Stomach (tissue), 4 donors: ENCODE measurements around the gene RAVER2.

Source experiments
- POLR2AphosphoS5 ChIP-seq, 3 donors: sonication (generic); formaldehyde crosslinking; IDR thresholded peaks; one replicate each; pipeline ENCODE4 v1.6.1; 2016; ENCODE audit warnings: antibody characterized with exemption in 3 of 3
- TF ChIP-seq, protein P1 (sequence below), 7 experiments: fragments of 450-650 bp in 4 of 7; fragments of 200-600 bp in 3 of 7; sonication (generic) in 3 of 7; IDR thresholded peaks; one replicate each; pipeline ENCODE4 v1.5.1; 2016 to 2019; ENCODE audit warnings: antibody characterized with exemption in 7 of 7, control low read depth in 2 of 7, mild to moderate bottlenecking in 1 of 7

GRCh38 chr1:64733581-64734286 is 11.1 kb upstream of the RAVER2 start:
- no peak for TF ChIP-seq POLR2AphosphoS5 (IDR thresholded peaks at IDR 0.05)
- TF ChIP-seq, protein P1, sequence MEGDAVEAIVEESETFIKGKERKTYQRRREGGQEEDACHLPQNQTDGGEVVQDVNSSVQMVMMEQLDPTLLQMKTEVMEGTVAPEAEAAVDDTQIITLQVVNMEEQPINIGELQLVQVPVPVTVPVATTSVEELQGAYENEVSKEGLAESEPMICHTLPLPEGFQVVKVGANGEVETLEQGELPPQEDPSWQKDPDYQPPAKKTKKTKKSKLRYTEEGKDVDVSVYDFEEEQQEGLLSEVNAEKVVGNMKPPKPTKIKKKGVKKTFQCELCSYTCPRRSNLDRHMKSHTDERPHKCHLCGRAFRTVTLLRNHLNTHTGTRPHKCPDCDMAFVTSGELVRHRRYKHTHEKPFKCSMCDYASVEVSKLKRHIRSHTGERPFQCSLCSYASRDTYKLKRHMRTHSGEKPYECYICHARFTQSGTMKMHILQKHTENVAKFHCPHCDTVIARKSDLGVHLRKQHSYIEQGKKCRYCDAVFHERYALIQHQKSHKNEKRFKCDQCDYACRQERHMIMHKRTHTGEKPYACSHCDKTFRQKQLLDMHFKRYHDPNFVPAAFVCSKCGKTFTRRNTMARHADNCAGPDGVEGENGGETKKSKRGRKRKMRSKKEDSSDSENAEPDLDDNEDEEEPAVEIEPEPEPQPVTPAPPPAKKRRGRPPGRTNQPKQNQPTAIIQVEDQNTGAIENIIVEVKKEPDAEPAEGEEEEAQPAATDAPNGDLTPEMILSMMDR (IDR thresholded peaks at IDR 0.05) = no peak
